Measurements from ENCODE around the gene UNKL.

DNA sequence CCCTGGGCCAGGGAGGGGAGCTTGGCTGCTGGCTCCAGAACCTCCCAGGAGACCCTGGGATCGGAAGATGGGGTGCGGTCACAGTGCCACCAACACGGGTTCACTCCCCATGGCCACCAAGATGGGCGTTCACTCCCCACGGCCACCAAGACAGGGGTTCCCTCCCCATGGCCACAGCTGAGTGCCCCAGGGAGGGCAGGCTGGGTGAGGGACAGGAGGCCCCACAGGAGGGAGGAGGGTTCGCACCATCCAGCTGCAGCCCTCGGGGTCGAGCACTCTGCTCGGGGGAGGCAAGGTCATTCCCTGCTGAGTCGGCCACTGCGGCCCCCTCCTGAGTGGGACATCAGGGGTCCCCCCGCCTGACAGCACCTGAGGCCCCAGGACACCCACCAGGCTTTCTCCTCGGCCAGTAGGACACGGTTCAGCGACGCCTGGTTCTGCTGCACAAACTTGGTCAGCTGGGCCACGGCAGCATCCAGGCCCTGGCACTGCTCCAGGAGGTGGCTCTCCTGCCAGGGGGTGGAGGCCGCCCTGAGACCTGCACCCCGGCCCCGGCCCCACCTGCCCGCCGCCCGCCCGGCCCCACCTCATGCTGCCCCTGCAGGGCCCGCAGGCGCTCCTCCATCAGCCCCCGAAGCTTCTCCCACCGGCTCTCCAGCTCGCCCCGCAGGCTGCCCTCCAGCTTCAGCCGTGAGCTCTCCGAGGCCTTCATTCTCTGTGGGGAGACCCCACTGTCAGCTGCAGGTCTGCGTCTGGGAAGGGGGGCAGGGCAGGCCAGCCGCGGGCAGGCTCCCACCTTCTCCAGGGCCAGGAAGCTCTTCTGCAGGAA is 23.9 kb upstream of the UNKL start:
- TF ChIP-seq EZH2 (IDR thresholded peaks at IDR 0.05; ENCODE audit: borderline replicate concordance, low read length): no peak
- TF ChIP-seq, protein P1, sequence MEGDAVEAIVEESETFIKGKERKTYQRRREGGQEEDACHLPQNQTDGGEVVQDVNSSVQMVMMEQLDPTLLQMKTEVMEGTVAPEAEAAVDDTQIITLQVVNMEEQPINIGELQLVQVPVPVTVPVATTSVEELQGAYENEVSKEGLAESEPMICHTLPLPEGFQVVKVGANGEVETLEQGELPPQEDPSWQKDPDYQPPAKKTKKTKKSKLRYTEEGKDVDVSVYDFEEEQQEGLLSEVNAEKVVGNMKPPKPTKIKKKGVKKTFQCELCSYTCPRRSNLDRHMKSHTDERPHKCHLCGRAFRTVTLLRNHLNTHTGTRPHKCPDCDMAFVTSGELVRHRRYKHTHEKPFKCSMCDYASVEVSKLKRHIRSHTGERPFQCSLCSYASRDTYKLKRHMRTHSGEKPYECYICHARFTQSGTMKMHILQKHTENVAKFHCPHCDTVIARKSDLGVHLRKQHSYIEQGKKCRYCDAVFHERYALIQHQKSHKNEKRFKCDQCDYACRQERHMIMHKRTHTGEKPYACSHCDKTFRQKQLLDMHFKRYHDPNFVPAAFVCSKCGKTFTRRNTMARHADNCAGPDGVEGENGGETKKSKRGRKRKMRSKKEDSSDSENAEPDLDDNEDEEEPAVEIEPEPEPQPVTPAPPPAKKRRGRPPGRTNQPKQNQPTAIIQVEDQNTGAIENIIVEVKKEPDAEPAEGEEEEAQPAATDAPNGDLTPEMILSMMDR (conservative IDR thresholded peaks at IDR 0.05 in 1 of 2, IDR thresholded peaks at IDR 0.05 in 1 of 2; ENCODE audit: extremely low read depth in 1 of 2, insufficient read depth in 1 of 2, low read depth in 1 of 2, low read length in 2 of 2): no peak
